Adrenal gland (tissue), 5 donors: ENCODE measurements around the gene PIK3AP1.

ENCODE experiments used
- CTCF ChIP-seq, 6 experiments: fragments of 450-650 bp in 4 of 6; fragments of 200-600 bp in 2 of 6; sonication (generic) in 1 of 6; IDR thresholded peaks; 1 replicate in 5 of 6; 2 replicates in 1 of 6; pipeline versions ENCODE4 v1.5.1 to v1.8.0; 2016 to 2021; ENCODE audit warnings: antibody characterized with exemption in 6 of 6, mild to moderate bottlenecking in 2 of 6, moderate library complexity in 1 of 6
- POLR2A ChIP-seq, 2 donors: fragments of 450-650 bp; IDR thresholded peaks; one replicate each; pipeline ENCODE4 v1.6.1; 2017; ENCODE audit warnings: antibody characterized with exemption in 2 of 2, mild to moderate bottlenecking in 2 of 2, moderate library complexity in 1 of 2
- donor health status: DM: no; HTN: no; CAD: no.

- TF ChIP-seq CTCF (IDR thresholded peaks at IDR 0.05) (no peak), POLR2A (IDR thresholded peaks at IDR 0.05) (no peak)
Measured at GRCh38 chr10:96670786-96671185, 49.5 kb downstream of the PIK3AP1 start.
